GM21737 (cell line): ENCODE results near the gene TRIM50.
"Not testable (repeated sequence)": the region's sequence is repeated elsewhere in the genome, so short reads cannot be mapped to it uniquely, and the experiment has no call there.

Source experiments
- ATAC-seq: cut with Tn5 transposase; IDR thresholded peaks from one replicate; pipeline ENCODE4 v1.9.1; 2021; ENCODE audit warnings: mild to moderate bottlenecking, moderate library complexity; ENCODE audit not compliant: unreplicated experiment

TRIM50 gene

DNA sequence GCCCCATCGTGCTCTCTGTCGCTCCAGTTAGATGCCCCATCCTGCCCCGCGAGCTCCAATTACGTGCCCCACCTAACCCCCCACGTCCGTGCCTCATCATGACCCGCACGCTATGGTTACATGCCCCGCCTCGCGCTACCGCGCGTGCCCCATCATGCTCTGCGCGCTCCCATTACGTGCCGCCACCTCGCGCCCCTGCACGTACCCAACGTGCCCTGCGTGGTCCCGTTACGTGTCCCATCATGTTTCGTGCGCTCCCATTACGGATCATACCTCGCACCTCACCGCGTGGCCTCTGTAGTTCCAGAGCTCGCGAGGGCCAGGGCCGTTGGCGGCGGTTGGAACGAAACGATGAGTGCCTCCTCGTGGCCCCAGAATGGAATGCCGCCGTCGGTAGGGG, at the start of gene TRIM50, which contains the start of gene FKBP6:
Gene TRIM50, minus strand, starts transcription at position 161 of the 400 bp plus-strand sequence. CDS start 3,295 bp downstream, outside the sequence.
Gene FKBP6, plus strand, starts transcription at position 240 of the 400 bp plus-strand sequence. CDS start 268 bp downstream, outside the sequence.
- not testable (repeated sequence) for ATAC-seq

DNA sequence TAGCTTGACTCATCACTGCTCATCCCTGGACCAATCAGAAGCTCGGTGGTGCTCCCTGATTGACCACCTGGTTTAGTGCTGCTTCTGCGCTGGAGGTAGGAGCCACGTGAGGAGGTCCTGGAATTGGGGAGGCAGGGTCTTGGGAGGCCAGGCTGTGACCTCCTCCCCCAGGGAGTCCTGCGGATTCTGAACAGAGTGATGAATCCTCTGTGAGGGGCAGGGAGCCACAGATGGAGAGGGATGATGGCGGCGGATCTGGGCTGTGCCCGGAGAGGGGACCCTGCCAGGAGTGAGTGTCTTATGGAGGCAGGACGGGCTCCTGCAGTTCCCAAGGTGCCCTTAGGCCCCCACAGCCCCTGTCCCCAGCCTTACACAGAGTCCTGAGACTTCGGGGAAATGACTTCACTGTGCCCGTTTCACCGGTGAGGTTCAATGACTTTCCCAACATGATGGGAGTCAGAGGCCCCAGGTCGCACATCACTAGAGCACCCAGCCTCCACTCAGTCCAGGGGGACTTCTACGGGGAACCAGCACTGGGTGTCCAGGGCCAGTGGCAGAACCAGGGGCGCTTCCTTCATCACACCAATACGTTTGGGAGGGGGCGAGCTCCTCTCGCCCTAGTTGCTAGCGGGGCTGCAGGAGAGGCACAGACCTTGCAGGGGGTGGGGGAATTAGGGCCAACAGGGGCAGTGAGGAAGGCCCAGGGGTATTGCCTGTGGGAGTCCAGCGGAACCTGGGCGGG, 49.0 kb upstream of the TRIM50 start:
- no peak for ATAC-seq

DNA sequence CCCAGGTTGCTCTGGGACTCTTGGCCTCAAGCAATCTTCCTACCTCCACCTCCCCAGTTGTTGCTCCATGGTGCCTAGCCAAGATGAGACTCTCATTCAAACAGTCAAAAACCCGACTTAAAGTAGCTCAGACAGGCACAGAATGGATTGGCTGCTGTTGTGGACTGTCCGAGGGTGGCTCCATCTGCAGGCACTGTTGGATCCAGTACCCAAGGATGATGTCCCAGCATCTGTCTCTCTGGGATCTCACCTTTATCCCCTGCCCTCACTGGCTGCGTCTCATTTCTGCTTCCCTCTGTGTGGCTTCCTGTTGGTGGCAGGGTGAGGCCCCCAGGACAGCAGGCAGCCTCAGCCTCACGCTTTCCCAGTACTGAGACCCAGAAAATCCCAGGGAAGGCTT, 48.4 kb upstream of the TRIM50 start:
- not testable (repeated sequence) for ATAC-seq

DNA sequence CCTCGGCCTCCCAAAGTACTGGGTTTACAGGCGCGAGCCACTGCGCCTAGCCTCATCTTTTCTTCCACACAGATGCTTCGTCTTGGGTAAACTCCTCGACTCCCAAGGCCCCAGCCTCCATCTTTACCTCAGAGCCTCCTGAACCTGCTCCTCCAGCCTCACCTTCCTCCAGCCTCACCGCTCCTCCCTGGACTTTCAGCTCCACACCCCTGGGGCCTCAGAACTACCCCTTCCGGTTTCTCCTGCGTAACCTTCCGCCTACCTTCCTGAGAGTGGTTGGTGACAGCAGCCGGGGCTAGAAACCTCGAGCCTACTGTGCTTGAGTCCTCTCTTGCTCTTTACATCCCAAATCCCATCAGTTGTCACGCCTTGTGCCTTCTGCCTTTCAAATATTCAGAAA, 45.9 kb upstream of the TRIM50 start:
- ATAC-seq: no peak

DNA sequence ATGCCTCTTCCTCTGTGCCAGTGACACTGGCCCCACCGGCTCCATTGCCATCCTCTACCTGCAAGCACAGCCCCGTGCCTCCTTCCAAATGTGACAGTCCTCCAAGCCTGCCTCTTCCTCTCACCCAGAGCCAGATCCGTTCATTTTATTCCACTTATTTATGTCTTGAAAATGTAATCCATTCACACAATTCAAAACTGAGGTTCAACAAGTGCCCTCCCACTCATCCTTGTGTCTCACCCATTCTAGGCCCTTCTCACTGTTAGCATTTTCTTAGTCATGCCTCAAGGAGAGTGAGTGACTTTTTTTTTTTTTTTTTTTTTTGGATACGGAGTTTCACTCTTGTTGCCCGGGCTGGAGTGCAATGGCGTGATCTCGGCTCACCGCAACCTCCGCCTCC, 41.7 kb upstream of the TRIM50 start:
- no peak for ATAC-seq

DNA sequence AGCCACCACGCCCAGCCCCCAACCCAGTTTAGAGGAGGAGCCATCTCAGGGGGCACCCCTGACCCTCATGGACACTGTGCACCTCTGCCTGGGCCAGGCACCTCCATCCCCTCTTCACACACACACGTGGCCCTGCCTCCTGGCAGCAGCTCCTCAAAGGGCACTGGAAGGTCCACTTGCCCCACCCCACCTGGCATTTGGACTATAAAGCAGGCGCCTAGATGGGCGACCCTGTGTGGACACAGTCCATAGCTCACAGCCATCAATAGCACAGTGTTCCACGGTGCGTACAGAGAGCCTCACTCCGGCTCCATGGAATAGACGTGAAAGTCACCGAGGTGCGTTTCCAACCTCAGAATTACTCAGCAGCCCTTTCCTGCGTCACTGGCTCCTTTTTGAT, 41.1 kb upstream of the TRIM50 start:
- ATAC-seq: no peak

DNA sequence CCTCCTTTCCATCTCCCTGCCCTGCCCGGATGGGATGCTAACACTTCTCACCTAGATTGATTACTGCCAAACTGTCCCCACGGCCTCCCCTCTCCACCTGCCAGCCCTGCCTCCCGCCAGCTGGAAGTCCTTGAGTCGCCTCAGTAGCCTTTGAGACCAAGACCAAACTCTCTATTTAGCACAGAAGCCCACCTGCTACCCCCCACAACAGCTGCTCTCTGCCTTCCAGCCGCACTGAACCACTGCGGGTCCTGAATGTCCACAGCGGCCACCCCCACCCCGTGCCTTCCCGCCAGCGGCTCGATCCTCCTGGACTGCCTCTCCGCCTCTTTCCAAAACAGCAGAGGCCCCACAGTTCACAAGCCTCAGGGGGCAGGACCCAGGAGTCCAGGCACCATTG, 39.1 kb upstream of the TRIM50 start:
- no peak for ATAC-seq

DNA sequence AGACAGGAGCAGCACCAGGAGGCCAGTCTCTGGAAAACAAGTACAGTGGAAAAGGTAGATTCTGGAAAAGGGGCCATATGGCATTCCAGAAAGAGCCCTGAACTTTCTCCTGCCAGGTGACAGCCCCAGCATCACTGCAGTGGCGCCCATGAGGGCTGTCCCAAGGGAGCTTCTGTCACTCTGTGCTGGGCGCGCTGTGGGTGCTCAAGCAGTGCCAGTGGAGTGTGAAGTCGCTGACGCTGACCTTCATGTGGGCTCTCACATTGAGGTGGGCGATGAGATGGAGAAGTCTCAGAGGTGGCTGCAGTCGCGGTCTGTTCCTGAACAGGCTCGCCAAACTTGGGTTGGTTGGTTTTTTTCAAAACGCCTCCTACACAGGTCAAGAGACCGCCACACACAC, 38.2 kb upstream of the TRIM50 start:
- no peak for ATAC-seq

DNA sequence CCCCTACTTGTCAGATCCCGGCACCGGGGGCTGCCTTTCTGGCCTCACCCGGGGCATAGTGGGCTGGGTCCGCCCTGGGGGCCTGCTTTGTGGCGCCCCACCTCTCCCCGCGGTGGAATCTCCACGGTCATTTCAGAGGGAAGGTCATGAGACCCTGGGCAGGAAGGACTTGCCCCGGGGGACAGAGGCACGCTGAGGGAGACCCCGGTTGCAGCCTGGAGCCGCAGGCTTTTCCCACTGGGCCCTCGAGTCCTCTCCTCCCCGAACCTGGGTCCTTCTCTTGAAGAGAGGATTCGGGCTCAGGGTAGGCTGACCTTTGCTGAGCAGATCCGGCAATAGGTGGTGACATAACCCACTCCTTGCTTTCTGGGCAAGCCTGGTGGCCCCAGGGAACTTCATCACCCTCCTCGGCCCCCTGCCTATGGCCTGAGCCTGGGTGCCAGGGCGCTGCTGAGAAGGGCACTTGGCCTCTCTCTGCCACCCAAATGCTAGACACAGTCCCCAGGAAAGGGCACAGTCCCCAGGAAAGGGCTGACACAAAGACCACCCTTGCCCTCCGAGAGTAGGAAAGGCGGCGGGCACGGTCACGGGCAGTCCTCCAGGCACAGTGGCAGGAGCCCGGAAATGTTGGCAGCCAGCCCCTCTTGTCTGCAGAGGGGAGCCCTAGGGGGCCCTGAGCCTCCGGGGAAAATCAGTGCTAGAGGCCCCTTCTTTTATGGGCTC, 36.3 kb upstream of the TRIM50 start:
- ATAC-seq: no peak

DNA sequence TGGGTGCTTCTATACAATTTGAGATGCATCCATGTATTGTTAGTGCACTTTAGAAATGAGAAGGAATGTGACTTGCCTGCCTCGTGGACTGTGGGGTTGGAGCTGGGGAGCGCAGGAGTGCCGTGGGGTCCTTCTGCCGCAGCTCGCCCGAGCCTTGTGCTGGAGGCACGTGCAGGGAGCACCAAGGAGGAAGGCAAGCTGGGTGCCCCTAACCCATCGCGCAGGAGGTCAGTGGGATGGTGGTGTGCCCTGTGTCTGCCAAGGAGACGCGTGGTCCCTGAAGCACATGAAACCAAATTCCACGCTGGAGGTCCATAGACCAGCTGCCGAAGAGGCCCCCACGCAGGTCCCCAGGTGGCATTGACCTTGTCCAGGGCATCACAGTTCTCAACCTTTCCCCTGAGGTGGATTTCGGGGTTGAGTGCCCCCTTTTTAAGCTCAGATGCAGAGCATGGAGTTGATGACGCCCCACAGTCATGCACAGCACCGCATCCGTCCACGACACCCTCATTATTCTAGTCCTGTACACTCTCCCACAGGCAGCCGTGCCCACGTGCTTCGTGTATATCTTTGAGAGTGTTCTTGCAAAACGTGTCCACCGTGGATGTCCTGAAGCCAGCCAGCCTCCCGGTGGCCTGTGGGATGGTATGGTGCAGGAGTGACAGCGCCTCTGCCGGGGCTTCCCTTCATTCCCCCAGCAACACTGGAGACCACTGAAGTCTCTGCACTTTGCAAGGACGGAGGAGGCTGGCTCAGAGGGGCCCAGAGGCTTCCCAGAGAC, 35.5 kb upstream of the TRIM50 start:
- ATAC-seq: no peak

DNA sequence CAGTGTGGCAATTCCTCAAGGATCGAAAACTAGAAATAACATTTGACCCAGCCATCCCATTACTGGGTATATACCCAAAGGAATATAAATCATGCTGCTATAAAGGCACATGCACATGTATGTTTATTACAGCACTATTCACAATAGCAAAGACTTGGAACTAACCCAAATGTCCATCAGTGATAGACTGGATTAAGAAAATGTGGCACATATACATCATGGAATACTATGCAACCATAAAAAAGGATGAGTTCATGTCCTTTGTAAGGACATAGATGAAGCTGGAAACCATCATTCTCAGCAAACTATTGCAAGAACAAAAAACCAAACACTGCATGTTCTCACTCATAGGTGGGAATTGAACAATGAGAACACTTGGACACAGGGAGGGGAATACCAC, 32.7 kb upstream of the TRIM50 start:
- ATAC-seq: not testable (repeated sequence)

DNA sequence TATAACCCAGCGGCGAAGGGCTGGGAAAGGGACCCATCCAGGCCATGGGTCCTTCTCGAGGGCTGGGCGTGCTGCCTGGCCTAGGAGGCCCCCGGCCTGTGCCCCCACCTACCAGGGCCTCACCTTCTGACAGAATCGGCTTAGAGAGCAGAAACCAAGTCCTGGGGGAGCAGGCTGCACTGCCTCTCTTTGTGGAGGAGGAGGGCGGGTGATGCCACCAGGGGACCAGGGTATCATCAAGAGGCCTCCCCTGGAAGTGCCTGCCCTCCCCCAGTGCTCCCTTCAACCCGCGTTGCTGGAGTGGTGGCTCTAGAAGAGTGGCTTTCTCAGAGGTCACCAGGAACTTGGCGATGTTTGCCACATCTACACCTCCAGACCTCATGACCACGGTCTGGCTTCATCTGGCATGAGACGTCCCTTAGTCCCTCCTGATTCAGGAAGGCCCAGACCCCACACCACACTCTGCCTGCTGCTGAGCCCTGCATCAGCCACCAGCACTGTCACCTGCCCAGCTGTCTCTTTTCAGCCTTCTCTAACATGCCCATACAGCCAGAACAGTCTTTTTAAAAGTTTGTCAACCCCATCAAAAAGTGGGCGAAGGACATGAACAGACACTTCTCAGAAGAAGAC, 32.0 kb upstream of the TRIM50 start:
- ATAC-seq: no peak

DNA sequence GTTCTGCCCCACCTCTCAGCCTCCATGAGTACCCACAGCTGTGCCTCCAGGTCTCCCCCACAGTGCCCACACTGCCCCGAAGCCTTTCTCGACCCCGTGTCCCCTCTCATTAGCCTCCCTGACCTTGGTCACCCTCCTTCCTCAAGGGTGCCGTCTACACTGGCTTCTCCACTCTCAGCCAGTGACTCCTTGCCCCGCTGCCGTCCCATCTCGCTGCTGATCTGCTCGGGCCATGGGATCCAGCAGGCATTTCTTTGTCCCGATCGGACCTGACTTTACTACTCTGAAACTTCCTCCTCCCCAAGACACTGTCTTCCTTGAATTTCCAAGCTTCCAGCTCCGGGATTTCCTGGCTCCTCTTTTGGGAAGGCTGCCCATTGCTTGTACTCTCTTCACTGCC, 31.4 kb upstream of the TRIM50 start:
- no peak for ATAC-seq

DNA sequence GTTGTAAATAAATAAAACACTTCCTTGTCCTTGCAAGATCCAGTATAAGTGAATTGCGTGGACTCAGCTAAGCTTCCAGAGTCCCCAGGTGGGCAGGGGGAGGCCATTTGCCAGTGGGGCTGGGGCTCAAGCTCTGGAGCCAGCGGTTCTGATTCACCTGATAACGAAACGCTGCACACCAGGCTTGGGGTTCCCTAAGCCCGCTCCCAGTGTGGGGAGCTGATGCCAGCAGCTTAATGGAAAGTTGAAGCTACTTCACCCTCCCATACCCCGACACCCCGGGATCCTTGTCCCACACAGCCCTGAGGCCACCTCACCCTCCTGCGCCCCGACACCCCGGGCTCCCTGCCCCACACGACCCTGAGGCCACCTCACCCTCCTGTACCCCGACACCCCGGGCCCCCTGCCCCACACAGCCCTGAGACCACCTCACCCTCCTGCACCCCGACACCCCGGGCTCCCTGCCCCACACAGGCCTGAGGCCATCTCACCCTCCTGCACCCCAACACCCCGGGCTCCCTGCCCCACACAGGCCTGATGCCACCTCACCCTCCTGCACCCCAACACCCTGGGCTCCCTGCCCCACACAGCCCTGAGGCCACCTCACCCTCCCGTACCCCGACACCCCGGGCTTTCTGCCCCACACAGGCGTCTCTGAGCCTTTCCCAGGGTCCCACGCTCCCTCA, 30.9 kb upstream of the TRIM50 start:
- no peak for ATAC-seq

DNA sequence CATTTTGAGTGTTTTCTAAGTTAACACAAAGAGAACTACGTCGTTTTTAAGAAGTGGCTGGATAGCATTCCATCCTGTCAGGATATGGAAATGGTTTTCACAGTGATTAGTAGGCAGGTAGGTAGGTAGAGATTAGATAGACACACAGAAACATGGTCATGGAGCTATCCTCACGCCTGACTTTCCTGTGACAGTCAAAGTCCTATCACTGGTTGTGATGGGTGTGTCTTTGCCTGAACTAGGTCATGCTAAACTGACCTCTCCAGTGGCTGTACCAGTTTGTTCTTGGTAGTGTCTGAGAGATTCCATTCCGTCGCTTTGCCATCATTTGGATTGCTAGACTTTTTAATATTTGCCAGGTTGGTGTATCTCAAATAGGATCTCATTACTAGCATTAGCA, 28.3 kb upstream of the TRIM50 start:
- ATAC-seq: no peak

DNA sequence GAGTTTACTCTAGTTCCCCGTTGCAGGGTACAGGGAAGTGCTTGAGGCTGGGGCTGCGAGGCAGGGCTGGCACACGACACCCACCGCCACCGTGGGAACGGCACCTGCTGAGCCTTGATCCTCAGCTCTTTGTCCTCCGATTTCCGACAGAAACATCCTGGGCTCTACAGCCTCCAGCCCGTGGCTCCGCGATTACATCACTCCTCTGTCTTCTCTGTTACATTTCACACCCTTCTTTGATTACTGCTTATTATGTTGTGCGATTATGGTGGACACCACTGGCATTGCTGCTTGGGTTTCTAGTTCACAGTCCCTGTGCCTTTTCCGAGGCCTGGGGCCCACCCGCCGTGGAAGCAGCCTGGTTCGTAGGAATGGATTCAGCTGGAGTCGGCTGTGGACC, 26.9 kb upstream of the TRIM50 start:
- no peak for ATAC-seq

DNA sequence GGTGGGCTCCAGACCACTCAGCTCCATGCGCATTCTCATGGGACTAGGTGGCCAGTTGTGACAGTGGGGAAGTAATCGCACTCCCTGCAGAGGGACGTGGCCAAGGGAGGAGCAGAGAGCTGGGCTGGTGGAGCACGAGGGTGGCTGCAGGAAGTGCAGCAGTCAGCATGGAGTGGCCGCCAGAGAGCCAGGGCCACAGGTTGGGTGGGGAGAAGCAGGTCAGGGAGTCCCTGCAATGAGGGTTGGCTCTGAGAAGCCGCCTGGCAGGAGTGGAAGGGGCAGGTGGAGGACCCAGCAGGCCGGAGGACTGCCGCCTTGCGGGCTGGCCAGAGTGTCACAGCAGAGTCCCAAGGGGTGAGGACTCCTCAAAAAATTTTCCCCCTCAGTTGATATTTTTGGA, 26.3 kb upstream of the TRIM50 start:
- ATAC-seq: no peak

DNA sequence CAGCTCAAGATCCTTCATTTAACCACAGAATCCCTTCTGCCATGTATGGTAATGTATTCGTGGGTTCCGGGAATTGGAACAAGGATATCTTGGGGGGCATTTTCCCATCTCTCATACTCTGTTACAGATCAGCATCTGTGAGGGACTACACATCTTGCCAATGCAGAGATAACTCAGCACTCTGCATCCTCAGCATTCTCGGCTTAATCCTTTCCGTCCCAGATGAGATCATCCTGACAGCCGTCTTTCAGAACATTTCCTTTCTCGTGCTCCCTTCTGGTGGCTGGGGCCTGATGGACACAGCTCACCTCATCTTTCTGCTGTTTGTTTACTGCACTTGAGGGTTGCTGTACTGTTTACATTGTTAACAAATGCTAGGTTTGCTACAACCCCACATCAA, 25.4 kb upstream of the TRIM50 start:
- ATAC-seq: no peak

DNA sequence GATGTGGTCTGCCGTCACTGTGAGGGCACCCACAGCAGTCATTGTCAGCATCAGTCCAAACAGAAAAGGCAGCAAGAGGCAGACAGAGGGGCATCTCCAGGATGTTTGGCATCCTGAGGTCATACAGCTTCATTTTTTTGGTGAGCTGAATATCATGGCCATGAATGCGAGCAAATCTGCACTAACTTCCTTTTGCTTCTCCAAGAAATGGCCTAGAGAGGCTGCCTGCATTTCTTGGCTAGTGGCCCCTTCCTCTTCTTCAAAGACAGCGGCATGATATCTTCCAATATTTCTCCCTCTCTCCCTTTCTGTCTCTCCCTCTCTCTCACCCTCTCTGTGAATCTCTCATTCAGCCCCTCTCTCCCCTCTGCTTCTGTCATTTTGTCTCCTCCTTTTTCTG, 24.9 kb upstream of the TRIM50 start:
- no peak for ATAC-seq

DNA sequence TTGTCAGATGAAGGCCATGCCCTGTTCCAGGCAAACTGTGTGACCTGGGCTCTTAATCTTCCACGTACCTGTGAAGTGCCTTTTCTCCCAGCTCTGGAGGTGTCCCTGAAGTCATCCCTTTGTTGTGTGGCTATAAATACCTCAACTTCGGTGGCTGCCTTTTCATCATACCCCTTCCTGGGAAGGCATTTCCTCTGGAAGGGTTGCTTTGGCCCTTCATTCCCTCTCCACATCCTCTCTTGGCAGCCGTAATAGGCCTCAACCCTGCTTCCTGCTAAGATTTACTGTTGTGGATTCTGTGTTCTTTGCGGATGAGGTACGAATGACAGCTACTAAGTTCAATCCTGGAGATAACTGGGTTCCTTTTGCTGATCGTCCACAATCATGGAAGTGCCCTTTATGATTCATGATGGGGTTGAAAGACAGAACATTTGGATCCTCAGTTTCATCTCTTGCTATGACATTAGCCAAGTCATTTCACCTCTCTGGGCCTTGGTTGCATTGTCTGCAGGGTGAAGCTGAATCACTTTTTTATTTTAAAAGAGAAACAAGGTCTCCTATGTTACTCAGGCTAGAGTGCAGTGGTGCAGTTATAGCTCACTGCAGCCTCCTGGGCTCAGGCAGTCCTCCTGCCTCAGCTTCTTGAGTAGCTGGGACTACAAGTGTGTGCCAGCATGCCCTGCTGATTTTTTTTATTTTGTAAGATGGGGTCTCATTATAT, 23.7 kb upstream of the TRIM50 start:
- ATAC-seq: no peak
